Esophagus muscularis mucosa (tissue), 4 donors: ENCODE results near the gene FAM25C.
"Not testable (repeated sequence)": the region's sequence is repeated elsewhere in the genome, so short reads cannot be mapped to it uniquely, and the experiment has no call there.

ENCODE experiments used
- CTCF ChIP-seq, 3 experiments: fragments of 200-600 bp in 2 of 3; fragments of 450-650 bp in 1 of 3; sonication (generic) in 2 of 3; IDR thresholded peaks; one replicate each; pipeline ENCODE4 v1.5.1; 2017 to 2019; ENCODE audit warnings: antibody characterized with exemption in 3 of 3, mild to moderate bottlenecking in 2 of 3, moderate library complexity in 1 of 3
- EP300 ChIP-seq: sonication (generic); formaldehyde crosslinking; IDR thresholded peaks from one replicate; pipeline ENCODE4 v1.6.1; 2017; ENCODE audit warnings: antibody characterized with exemption
- POLR2A ChIP-seq: fragments of 450-650 bp; IDR thresholded peaks from one replicate; pipeline ENCODE4 v1.6.1; 2017; ENCODE audit warnings: antibody characterized with exemption, moderate library complexity, mild to moderate bottlenecking, low read depth
- POLR2AphosphoS5 ChIP-seq, 2 donors: sonication (generic); formaldehyde crosslinking; IDR thresholded peaks; one replicate each; pipeline ENCODE4 v1.6.1; 2017; ENCODE audit warnings: antibody characterized with exemption in 2 of 2

GRCh38 chr10:47962785-47963184 lies 36.8 kb downstream of the FAM25C start:
- TF ChIP-seq POLR2AphosphoS5 (IDR thresholded peaks at IDR 0.05); POLR2A; CTCF (IDR thresholded peaks at IDR 0.05); EP300: not testable (repeated sequence)
